ENCODE results near the gene C17orf58. TPM values are rescaled to one million over a fixed set of nuclear protein-coding genes. Genes with fewer than 3 reads are reported as not detected.
"Not testable (repeated sequence)": the region's sequence is repeated elsewhere in the genome, so short reads cannot be mapped to it uniquely, and the experiment has no call there.

The C17orf58 gene
- polyA plus RNA-seq, 2 donors: 7.5 to 8.6 TPM

DNA sequence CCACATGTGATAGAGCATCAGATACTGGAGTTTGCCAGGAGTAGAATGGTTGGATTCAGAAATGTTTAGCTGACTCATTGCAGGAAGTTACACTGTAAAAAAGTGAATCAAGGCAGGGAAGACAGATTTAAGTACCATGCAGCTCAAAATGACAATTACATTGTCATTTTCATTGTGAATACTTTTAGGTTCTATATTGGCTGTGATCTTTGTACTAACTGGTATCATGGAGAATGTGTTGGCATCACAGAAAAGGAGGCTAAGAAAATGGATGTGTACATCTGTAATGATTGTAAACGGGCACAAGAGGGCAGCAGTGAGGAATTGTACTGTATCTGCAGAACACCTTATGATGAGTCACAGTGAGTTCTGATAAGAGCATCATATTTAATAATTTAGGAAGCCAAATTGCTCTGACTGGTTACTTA is 33.1 kb downstream of the C17orf58 start:
- 0 to 7% methylated on average over 1 of the region's 1 CpG for WGBS, 2 donors
- not testable (repeated sequence) for H3K27me3 ChIP-seq (ENCODE audit: control insufficient read depth in 1 of 2, insufficient read depth in 2 of 2, low read length in 2 of 2); H3K4me1 ChIP-seq (ENCODE audit: control insufficient read depth in 2 of 2, insufficient read depth in 2 of 2, low read length in 1 of 2); H3K4me3 ChIP-seq (ENCODE audit: low read depth in 1 of 2, low read length in 2 of 2); H3K27ac ChIP-seq (ENCODE audit: low read depth in 2 of 2, low read length in 1 of 2); H3K9me3 ChIP-seq (ENCODE audit: control insufficient read depth in 2 of 2, insufficient read depth in 1 of 2, low read depth in 1 of 2, low read length in 1 of 2)
- H3K36me3 ChIP-seq (ENCODE audit: control insufficient read depth in 2 of 2, insufficient read depth in 2 of 2, low read length in 1 of 2): peaks cover 0 to 22% of the 10 kb centered on the region in 2 donors

- H3K27me3 ChIP-seq (ENCODE audit: control insufficient read depth in 1 of 2, insufficient read depth in 2 of 2, low read length in 2 of 2); H3K27ac ChIP-seq (ENCODE audit: low read depth in 2 of 2, low read length in 1 of 2); H3K9me3 ChIP-seq (ENCODE audit: control insufficient read depth in 2 of 2, insufficient read depth in 1 of 2, low read depth in 1 of 2, low read length in 1 of 2); H3K4me3 ChIP-seq (ENCODE audit: low read depth in 1 of 2, low read length in 2 of 2); H3K4me1 ChIP-seq (ENCODE audit: control insufficient read depth in 2 of 2, insufficient read depth in 2 of 2, low read length in 1 of 2): not testable (repeated sequence)
- H3K36me3 ChIP-seq (ENCODE audit: control insufficient read depth in 2 of 2, insufficient read depth in 2 of 2, low read length in 1 of 2): peaks cover 0 to 22% of the 10 kb centered on the region in 2 donors
- 65 to 66% methylated on average over 2 of the region's 2 CpGs for WGBS, 2 donors
Measured at GRCh38 chr17:67962156-67962555, 34.1 kb downstream of the C17orf58 start.

DNA sequence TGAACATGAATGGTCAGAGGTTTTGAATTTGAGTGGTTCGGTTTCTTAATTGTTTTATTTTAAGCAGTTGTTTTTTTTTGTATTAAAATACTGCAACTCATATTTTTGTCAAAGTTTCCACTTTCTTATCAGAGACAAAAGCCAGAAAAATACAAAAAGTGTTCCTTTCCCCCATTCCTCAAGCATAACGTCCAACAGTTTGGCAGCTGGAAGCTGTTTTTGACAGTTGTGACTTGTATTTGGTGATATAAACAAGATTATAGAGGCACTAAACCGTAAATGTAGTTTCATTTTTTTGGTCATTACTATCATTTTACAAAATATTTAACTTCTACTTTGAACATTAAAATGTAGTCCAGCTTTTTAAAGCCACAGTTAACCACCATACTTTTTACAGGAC is 36.0 kb downstream of the C17orf58 start:
- 62 to 70% methylated on average over 3 of the region's 3 CpGs for WGBS, 2 donors
- H3K4me1 ChIP-seq (ENCODE audit: control insufficient read depth in 2 of 2, insufficient read depth in 2 of 2, low read length in 1 of 2); H3K9me3 ChIP-seq (ENCODE audit: control insufficient read depth in 2 of 2, insufficient read depth in 1 of 2, low read depth in 1 of 2, low read length in 1 of 2); H3K27me3 ChIP-seq (ENCODE audit: control insufficient read depth in 1 of 2, insufficient read depth in 2 of 2, low read length in 2 of 2); H3K4me3 ChIP-seq (ENCODE audit: low read depth in 1 of 2, low read length in 2 of 2); H3K27ac ChIP-seq (ENCODE audit: low read depth in 2 of 2, low read length in 1 of 2): not testable (repeated sequence)
- H3K36me3 ChIP-seq (ENCODE audit: control insufficient read depth in 2 of 2, insufficient read depth in 2 of 2, low read length in 1 of 2): peaks cover 0 to 16% of the 10 kb centered on the region in 2 donors

GRCh38 chr17:67959510-67959909 is 36.8 kb downstream of the C17orf58 start:
- H3K9me3 ChIP-seq (ENCODE audit: control insufficient read depth in 2 of 2, insufficient read depth in 1 of 2, low read depth in 1 of 2, low read length in 1 of 2): no peaks in the 10 kb centered on the region
- H3K27me3 ChIP-seq (ENCODE audit: control insufficient read depth in 1 of 2, insufficient read depth in 2 of 2, low read length in 2 of 2): no peaks in the 10 kb centered on the region
- 91 to 93% methylated on average over 3 of the region's 3 CpGs for WGBS, 2 donors
- no peak overlapping the region for H3K4me3 ChIP-seq (ENCODE audit: low read depth in 1 of 2, low read length in 2 of 2)
- no peaks in the 10 kb centered on the region for H3K4me1 ChIP-seq (ENCODE audit: control insufficient read depth in 2 of 2, insufficient read depth in 2 of 2, low read length in 1 of 2)
- H3K27ac ChIP-seq (ENCODE audit: low read depth in 2 of 2, low read length in 1 of 2): no peak overlapping the region
- H3K36me3 ChIP-seq (ENCODE audit: control insufficient read depth in 2 of 2, insufficient read depth in 2 of 2, low read length in 1 of 2): peaks cover 0 to 16% of the 10 kb centered on the region in 2 donors

GRCh38 chr17:67950945-67951344 is 45.3 kb downstream of the C17orf58 start:
- Histone ChIP-seq H3K9me3 (ENCODE audit: control insufficient read depth in 2 of 2, insufficient read depth in 1 of 2, low read depth in 1 of 2, low read length in 1 of 2) (no peaks in the 10 kb centered on the region), H3K27ac (ENCODE audit: low read depth in 2 of 2, low read length in 1 of 2) (no peak overlapping the region), H3K4me1 (ENCODE audit: control insufficient read depth in 2 of 2, insufficient read depth in 2 of 2, low read length in 1 of 2) (no peaks in the 10 kb centered on the region), H3K27me3 (ENCODE audit: control insufficient read depth in 1 of 2, insufficient read depth in 2 of 2, low read length in 2 of 2) (no peaks in the 10 kb centered on the region), H3K4me3 (ENCODE audit: low read depth in 1 of 2, low read length in 2 of 2) (no peak overlapping the region), H3K36me3 (ENCODE audit: control insufficient read depth in 2 of 2, insufficient read depth in 2 of 2, low read length in 1 of 2) (peaks cover 10 to 12% of the 10 kb centered on the region in 2 donors)
- 87 to 96% methylated on average over 2 of the region's 2 CpGs for WGBS, 2 donors

DNA sequence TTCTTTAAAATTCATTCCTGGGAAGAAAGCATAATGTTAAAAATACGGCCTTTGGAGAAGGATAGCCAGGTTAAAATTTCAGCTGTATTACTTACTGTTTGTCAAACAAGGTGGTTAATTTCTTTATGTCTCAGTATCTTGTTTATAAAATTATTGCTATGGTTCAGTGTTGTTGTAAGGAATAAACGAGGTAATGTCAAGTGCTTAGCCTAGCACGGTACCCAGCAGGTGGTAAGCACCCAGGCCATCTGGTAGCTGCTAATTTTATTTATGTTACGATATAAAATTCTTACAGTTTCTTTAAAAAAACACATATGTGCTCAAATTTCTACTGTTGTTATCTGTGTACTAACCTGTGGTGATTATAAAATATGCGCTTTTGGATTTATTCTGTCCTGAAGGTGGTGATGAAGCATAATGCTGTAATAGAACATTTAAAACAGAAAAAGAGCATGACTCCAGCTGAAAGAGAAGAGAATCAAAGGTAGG is 48.9 kb downstream of the C17orf58 start:
- peaks cover 23 to 27% of the 10 kb centered on the region in 2 donors for H3K36me3 ChIP-seq (ENCODE audit: control insufficient read depth in 2 of 2, insufficient read depth in 2 of 2, low read length in 1 of 2)
- H3K4me3 ChIP-seq (ENCODE audit: low read depth in 1 of 2, low read length in 2 of 2): no peak overlapping the region
- 92 to 94% methylated on average over 5 of the region's 5 CpGs for WGBS, 2 donors
- H3K27ac ChIP-seq (ENCODE audit: low read depth in 2 of 2, low read length in 1 of 2): no peak overlapping the region
- H3K4me1 ChIP-seq (ENCODE audit: control insufficient read depth in 2 of 2, insufficient read depth in 2 of 2, low read length in 1 of 2): no peaks in the 10 kb centered on the region
- no peaks in the 10 kb centered on the region for H3K9me3 ChIP-seq (ENCODE audit: control insufficient read depth in 2 of 2, insufficient read depth in 1 of 2, low read depth in 1 of 2, low read length in 1 of 2)
- no peaks in the 10 kb centered on the region for H3K27me3 ChIP-seq (ENCODE audit: control insufficient read depth in 1 of 2, insufficient read depth in 2 of 2, low read length in 2 of 2)

DNA sequence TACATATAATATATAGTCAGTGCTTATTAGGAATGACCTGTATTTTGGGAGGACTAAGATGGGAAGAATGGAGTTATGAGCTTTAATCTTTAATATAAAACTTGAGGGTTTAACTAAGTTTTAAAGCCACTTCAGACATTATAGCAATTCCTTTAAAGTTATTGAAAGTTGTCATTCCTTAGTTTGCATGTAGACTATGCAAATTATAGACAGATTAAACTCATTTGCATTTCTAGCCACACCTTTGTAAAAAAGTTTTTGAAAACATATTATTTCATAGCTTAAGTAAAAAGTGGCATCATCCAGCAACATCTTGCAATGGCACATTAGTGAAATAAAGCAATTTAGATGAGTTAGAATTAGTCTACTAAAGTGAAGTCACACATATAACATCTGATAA is 49.8 kb downstream of the C17orf58 start:
- Histone ChIP-seq H3K9me3 (ENCODE audit: control insufficient read depth in 2 of 2, insufficient read depth in 1 of 2, low read depth in 1 of 2, low read length in 1 of 2) (no peaks in the 10 kb centered on the region), H3K36me3 (ENCODE audit: control insufficient read depth in 2 of 2, insufficient read depth in 2 of 2, low read length in 1 of 2) (peaks cover 21 to 27% of the 10 kb centered on the region in 2 donors), H3K27me3 (ENCODE audit: control insufficient read depth in 1 of 2, insufficient read depth in 2 of 2, low read length in 2 of 2) (no peaks in the 10 kb centered on the region), H3K4me3 (ENCODE audit: low read depth in 1 of 2, low read length in 2 of 2) (no peak overlapping the region), H3K27ac (ENCODE audit: low read depth in 2 of 2, low read length in 1 of 2) (no peak overlapping the region), H3K4me1 (ENCODE audit: control insufficient read depth in 2 of 2, insufficient read depth in 2 of 2, low read length in 1 of 2) (no peaks in the 10 kb centered on the region)

- Histone ChIP-seq H3K27me3 (ENCODE audit: control insufficient read depth in 1 of 2, insufficient read depth in 2 of 2, low read length in 2 of 2) (no peaks in the 10 kb centered on the region), H3K36me3 (ENCODE audit: control insufficient read depth in 2 of 2, insufficient read depth in 2 of 2, low read length in 1 of 2) (peaks cover 27 to 32% of the 10 kb centered on the region in 2 donors), H3K4me3 (ENCODE audit: low read depth in 1 of 2, low read length in 2 of 2) (no peak overlapping the region), H3K27ac (ENCODE audit: low read depth in 2 of 2, low read length in 1 of 2) (no peak overlapping the region), H3K4me1 (ENCODE audit: control insufficient read depth in 2 of 2, insufficient read depth in 2 of 2, low read length in 1 of 2) (no peaks in the 10 kb centered on the region), H3K9me3 (ENCODE audit: control insufficient read depth in 2 of 2, insufficient read depth in 1 of 2, low read depth in 1 of 2, low read length in 1 of 2) (no peaks in the 10 kb centered on the region)
- 91 to 93% methylated on average over 5 of the region's 5 CpGs for WGBS, 2 donors
Measured at GRCh38 chr17:67944035-67944434, 52.2 kb downstream of the C17orf58 start.

DNA sequence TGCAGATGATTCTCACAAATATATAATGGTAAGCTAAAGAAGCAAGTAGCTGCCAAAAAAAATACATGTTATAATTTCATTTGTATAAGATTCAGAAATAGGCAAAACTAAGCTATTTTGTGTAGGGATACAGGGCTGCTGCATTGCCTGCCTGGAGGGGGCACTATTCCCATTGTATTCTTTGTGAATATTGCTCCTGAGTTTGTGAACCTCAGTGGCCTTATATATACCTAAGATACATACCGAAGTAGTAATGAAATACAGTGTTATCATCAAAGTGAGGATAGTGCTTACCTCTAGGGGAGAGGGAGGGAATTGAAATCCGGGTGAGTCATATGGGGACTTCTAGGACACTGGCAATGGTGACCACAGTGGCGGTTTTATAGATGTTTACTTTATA is 53.5 kb downstream of the C17orf58 start:
- WGBS, 2 donors: 91 to 93% methylated on average over 3 of the region's 3 CpGs
- Histone ChIP-seq H3K4me3 (ENCODE audit: low read depth in 1 of 2, low read length in 2 of 2) (no peak overlapping the region), H3K27ac (ENCODE audit: low read depth in 2 of 2, low read length in 1 of 2) (no peak overlapping the region), H3K9me3 (ENCODE audit: control insufficient read depth in 2 of 2, insufficient read depth in 1 of 2, low read depth in 1 of 2, low read length in 1 of 2) (no peaks in the 10 kb centered on the region), H3K36me3 (ENCODE audit: control insufficient read depth in 2 of 2, insufficient read depth in 2 of 2, low read length in 1 of 2) (peaks cover 24 to 26% of the 10 kb centered on the region in 2 donors), H3K4me1 (ENCODE audit: control insufficient read depth in 2 of 2, insufficient read depth in 2 of 2, low read length in 1 of 2) (no peaks in the 10 kb centered on the region), H3K27me3 (ENCODE audit: control insufficient read depth in 1 of 2, insufficient read depth in 2 of 2, low read length in 2 of 2) (no peaks in the 10 kb centered on the region)

All from esophagus (tissue), 2 donors.